ENCODE measurements around the gene PAQR5. TPM values are rescaled to one million over a fixed set of nuclear protein-coding genes. Genes with fewer than 3 reads are reported as not detected.

The PAQR5 gene
- total RNA-seq, 1 experiment from 2014 or later: 4.9 TPM

GRCh38 chr15:69340243-69340900, 41.7 kb downstream of the PAQR5 start:
- H2AFZ ChIP-seq: no peak overlapping the region
- no peaks in the 10 kb centered on the region; the same call in 1 of the 2 replicates for H3K9me2 ChIP-seq (ENCODE audit: insufficient read depth)
- H3K9me3 ChIP-seq (ENCODE audit: insufficient read depth, low read depth): no peaks in the 10 kb centered on the region
- ChIA-PET CTCF (interaction anchor here (0.6 kb wide), 1 partner anchor 85 kb away, joined by 3 read pairs; no protein-coding TSS in a partner anchor), POLR2A (ENCODE audit: unreplicated experiment) (no interaction called here)
- H3K27me3 ChIP-seq (ENCODE audit: insufficient read depth, low read depth): no peaks in the 10 kb centered on the region
- H3K4me3 ChIP-seq: no peak overlapping the region
- no peak overlapping the region for H3K4me2 ChIP-seq
- H3K27ac ChIP-seq: no peak overlapping the region
- no peaks in the 10 kb centered on the region for H4K20me1 ChIP-seq (ENCODE audit: insufficient read depth)
- BruUV-seq (replicated peaks): no TSS peak
- no peak for TF ChIP-seq EZH2 (IDR thresholded peaks at IDR 0.05; ENCODE audit: low read depth)
- TF ChIP-seq CTCF (conservative IDR thresholded peaks at IDR 0.05): no peak
- no peaks in the 10 kb centered on the region for H3K36me3 ChIP-seq (ENCODE audit: low read depth)
- no peaks in the 10 kb centered on the region; the same call in 1 of the 2 replicates for H3F3A ChIP-seq (ENCODE audit: insufficient read depth, low read depth)
- no peaks in the 10 kb centered on the region for H3K79me2 ChIP-seq (ENCODE audit: low read depth)
- intact Hi-C loops (cut with micrococcal nuclease; ENCODE audit: unreplicated experiment): no loop called here
- DNase-seq: no peak
- peaks cover 8% of the 10 kb centered on the region; the same call in 1 of the 2 replicates for H3K4me1 ChIP-seq (replicated peaks; ENCODE audit: insufficient read depth)

GRCh38 chr15:69341356-69341755, 42.6 kb downstream of the PAQR5 start:
- H3K4me3 ChIP-seq: no peak overlapping the region
- H3K4me2 ChIP-seq: no peak overlapping the region
- no peaks in the 10 kb centered on the region for H3K27me3 ChIP-seq (ENCODE audit: insufficient read depth, low read depth)
- no peaks in the 10 kb centered on the region; the same call in 1 of the 2 replicates for H3F3A ChIP-seq (ENCODE audit: insufficient read depth, low read depth)
- H3K36me3 ChIP-seq (ENCODE audit: low read depth): no peaks in the 10 kb centered on the region
- no peak for TF ChIP-seq CTCF (conservative IDR thresholded peaks at IDR 0.05)
- TF ChIP-seq EZH2 (IDR thresholded peaks at IDR 0.05; ENCODE audit: low read depth): no peak
- ChIA-PET POLR2A (ENCODE audit: unreplicated experiment) (interaction anchor here (0.7 kb wide), 1 partner anchor 288 kb away, joined by 4 read pairs; no protein-coding TSS in a partner anchor), CTCF (no interaction called here)
- no peak for DNase-seq
- no peaks in the 10 kb centered on the region for H3K9me2 ChIP-seq (ENCODE audit: insufficient read depth)
- H3K9me3 ChIP-seq (ENCODE audit: insufficient read depth, low read depth): no peaks in the 10 kb centered on the region
- BruUV-seq (replicated peaks): no TSS peak
- H3K27ac ChIP-seq: no peak overlapping the region
- intact Hi-C loops (cut with micrococcal nuclease; ENCODE audit: unreplicated experiment): no loop called here
- H3K79me2 ChIP-seq (ENCODE audit: low read depth): no peaks in the 10 kb centered on the region
- H2AFZ ChIP-seq: no peak overlapping the region
- peaks cover 8% of the 10 kb centered on the region; the same call in 1 of the 2 replicates for H3K4me1 ChIP-seq (replicated peaks; ENCODE audit: insufficient read depth)
- no peaks in the 10 kb centered on the region for H4K20me1 ChIP-seq (ENCODE audit: insufficient read depth)

GRCh38 chr15:69342460-69343076, 43.9 kb downstream of the PAQR5 start:
- BruUV-seq (replicated peaks): no TSS peak
- Histone ChIP-seq H3K79me2 (ENCODE audit: low read depth) (no peaks in the 10 kb centered on the region), H4K20me1 (ENCODE audit: insufficient read depth) (no peaks in the 10 kb centered on the region), H3K4me2 (no peak overlapping the region), H3K9me2 (ENCODE audit: insufficient read depth) (no peaks in the 10 kb centered on the region), H3F3A (ENCODE audit: insufficient read depth, low read depth) (no peaks in the 10 kb centered on the region), H3K36me3 (ENCODE audit: low read depth) (no peaks in the 10 kb centered on the region), H3K4me1 (replicated peaks; ENCODE audit: insufficient read depth) (peaks cover 8% of the 10 kb centered on the region; the same call in 1 of the 2 replicates), H3K9me3 (ENCODE audit: insufficient read depth, low read depth) (no peaks in the 10 kb centered on the region), H3K27ac (no peak overlapping the region), H2AFZ (no peak overlapping the region), H3K27me3 (ENCODE audit: insufficient read depth, low read depth) (no peaks in the 10 kb centered on the region), H3K4me3 (no peak overlapping the region)
- TF ChIP-seq EZH2 (IDR thresholded peaks at IDR 0.05; ENCODE audit: low read depth) (no peak), CTCF (conservative IDR thresholded peaks at IDR 0.05) (no peak)
- ChIA-PET POLR2A (ENCODE audit: unreplicated experiment) (no interaction called here), CTCF (no interaction called here)
- no peak for DNase-seq
- intact Hi-C loops (cut with micrococcal nuclease; ENCODE audit: unreplicated experiment): no loop called here
